GM12864 (cell line): ENCODE data around the gene UBE2O.
A peak's percentile ranks its signal among the peaks of the same experiment; 100 is the strongest.

Source experiments
- DNase-seq: peaks from one replicate; pipeline ENCODE4 v3.0.0-alpha.2; 2011; ENCODE audit warnings: low read depth
- H3K4me3 ChIP-seq: 2 replicates; pipeline ENCODE4 v1.5.1; 2011; ENCODE audit warnings: mild to moderate bottlenecking, low read depth, low read length, control low read depth
- TF ChIP-seq, protein P1 (sequence below): IDR thresholded peaks from 2 replicates; pipeline ENCODE4 v1.5.1; 2011; ENCODE audit warnings: low read depth, mild to moderate bottlenecking, moderate library complexity, low read length, control low read depth, inconsistent platforms; ENCODE audit errors: missing control alignments

Gene UBE2O

GRCh38 chr17:76452660-76453430 is at the start of gene UBE2O:
TSS of gene UBE2O (minus strand) at chr17:76453152. CDS start at chr17:76453141, 11 bp downstream.
- TF ChIP-seq, protein P1, sequence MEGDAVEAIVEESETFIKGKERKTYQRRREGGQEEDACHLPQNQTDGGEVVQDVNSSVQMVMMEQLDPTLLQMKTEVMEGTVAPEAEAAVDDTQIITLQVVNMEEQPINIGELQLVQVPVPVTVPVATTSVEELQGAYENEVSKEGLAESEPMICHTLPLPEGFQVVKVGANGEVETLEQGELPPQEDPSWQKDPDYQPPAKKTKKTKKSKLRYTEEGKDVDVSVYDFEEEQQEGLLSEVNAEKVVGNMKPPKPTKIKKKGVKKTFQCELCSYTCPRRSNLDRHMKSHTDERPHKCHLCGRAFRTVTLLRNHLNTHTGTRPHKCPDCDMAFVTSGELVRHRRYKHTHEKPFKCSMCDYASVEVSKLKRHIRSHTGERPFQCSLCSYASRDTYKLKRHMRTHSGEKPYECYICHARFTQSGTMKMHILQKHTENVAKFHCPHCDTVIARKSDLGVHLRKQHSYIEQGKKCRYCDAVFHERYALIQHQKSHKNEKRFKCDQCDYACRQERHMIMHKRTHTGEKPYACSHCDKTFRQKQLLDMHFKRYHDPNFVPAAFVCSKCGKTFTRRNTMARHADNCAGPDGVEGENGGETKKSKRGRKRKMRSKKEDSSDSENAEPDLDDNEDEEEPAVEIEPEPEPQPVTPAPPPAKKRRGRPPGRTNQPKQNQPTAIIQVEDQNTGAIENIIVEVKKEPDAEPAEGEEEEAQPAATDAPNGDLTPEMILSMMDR: peak; percentile 56
- peak; percentile 45 for DNase-seq
- peak within 1 kb of the TSS; percentile 58 for H3K4me3 ChIP-seq

DNA sequence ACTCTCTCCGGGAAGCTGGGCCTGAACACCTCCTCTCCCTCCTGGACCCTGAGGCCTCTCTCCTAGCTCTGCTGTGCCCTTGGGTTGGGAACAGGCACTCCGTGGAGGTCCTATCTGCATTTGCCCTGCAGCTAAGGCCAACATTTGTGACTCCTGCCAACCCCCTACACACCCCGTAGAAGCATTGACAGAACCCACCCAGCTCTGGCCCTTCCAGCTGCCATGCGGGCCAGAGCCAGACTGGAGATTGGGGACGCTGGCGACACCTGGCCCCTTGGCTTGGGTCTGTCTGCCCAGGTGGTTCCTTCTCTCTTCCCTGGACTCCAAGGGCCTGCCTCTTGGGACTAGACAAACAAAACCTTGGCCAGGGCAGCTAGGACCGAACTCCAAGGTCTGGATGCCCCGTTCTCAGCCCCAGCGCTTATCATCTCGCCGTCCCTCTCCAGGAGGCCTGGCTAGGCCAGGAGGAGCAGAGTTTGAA is 48.9 kb upstream of the UBE2O start:
- no peak overlapping the region; the same call in 1 of the 2 replicates for H3K4me3 ChIP-seq
- TF ChIP-seq, protein P1: no peak
- no peak for DNase-seq

DNA sequence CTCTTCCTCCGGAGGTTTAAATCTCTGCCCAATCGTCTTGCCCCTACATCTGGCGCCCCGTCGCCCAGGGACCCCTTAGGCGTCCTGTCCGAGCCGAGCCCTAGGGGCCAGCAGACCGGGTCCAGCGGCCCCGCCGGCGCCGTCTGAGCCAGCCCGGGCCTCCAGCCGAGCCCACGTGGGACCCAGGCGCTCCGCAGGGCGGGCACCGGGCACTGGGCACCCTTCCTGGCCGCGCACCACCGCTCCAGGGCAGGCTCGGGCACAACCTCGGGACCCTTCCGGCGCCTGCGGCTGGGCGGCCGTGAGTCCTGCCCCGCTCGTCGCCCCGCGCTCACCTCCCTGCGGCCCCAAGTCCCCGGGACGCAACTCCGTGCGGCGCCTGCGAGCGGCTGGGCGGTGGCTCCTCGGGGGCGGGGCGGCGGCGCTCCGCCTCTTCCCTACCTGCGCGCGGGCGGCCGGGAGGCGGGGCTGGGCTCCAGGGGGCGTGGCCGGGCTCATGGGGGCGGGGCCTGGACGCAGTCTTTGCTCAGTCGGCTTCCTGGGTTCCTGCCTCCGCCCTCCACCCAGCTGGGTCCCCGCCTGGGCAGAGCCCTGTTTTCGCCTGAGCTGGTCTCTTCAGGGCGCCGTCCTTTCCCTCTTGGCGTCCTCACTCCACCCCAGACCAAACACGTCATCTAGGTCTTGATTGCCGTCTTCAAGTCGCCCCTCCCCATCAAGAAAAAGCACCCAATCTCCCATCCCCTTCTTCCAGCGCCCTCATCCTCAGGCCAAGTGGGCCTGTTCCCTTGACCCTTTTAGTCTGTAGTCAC is 48.3 kb upstream of the UBE2O start, which contains the start of gene RHBDF2:
TSS of gene RHBDF2 (minus strand) at position 406 of the 809 bp plus-strand sequence. CDS start 19,899 bp downstream, outside the sequence.
- H3K4me3 ChIP-seq: peak within 1 kb of the TSS; percentile 66
- TF ChIP-seq, protein P1: no peak
- peak; percentile 61 for DNase-seq

DNA sequence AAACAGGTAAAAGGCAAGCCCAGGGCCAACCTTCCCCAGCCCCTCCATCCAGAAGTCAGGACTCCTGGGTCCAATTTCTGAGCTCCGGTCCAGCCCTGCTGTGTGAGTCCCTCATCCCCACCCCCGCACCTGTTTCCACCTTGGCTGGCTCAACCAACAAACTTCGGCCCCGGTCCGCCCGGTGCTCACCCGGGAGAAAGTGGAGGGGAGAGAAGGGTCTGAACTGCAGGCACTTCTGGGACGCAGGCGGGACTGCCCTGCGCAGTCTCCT is 47.7 kb upstream of the UBE2O start:
- peak overlapping the region; percentile 66 for H3K4me3 ChIP-seq
- no peak for DNase-seq
- TF ChIP-seq, protein P1: no peak

DNA sequence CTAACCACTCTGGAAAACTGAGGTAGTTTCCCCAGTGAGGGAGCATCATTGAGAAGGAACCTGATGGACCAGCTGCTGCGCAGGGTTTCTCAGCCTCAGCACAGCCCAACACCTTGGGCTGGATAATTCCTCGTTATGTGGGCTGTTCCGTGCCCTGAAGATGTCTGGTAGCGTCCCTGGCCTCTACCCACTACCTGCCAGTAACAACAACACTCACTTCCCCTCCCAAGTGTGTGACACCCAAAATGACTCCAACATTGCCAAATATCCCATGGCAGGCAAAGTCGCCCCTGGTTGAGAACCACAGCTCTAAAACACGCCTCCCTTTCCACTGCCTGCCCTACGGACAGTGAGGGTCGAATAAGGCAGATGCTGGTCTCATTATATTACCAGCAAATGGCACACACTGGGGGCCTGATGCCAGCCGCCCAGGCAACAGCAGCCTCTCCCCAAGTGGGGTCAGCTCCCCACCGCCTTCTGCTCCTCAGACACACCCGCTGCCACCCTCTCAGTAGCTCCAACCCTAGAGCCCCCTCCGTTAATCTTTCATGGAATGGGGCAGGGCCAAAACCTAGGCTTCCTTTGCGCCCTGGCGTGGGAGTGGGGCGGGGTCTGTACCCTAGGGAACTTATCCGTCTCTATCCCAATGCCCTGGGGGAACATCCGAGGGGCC is 47.3 kb upstream of the UBE2O start:
- DNase-seq: no peak
- TF ChIP-seq, protein P1: no peak
- peak overlapping the region; percentile 66 for H3K4me3 ChIP-seq

DNA sequence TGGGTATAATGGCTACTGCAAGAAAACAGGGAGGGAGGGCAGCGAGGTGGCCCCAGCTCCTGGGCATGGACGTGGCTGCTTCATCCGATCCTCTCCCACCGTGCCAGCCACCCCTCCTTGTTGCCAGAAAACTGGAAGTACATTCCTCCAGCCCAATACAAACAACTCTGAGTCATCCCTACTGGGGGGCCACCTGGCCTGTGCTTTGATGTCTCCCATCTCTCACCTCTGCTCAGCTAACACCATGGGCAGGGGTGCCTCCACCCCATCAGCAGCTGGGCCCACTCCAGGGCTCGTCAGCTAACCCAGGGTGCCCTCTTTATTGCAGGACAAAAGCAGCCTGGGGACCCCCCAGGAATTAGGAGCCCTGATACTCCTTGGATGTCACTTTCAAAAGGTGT is 46.3 kb upstream of the UBE2O start:
- DNase-seq: no peak
- TF ChIP-seq, protein P1: no peak
- peak overlapping the region; percentile 66 for H3K4me3 ChIP-seq
